GM21381 (cell line): ENCODE measurements around the gene TMCO4.

Source experiments
- ATAC-seq: cut with Tn5 transposase; IDR thresholded peaks from one replicate; pipeline ENCODE4 v1.9.1; 2021; ENCODE audit warnings: mild to moderate bottlenecking, moderate library complexity; ENCODE audit not compliant: unreplicated experiment

Gene TMCO4

GRCh38 chr1:19689085-19689757 is 110.5 kb downstream of the TMCO4 start:
- ATAC-seq, result no peak

- no peak for ATAC-seq
Observed at GRCh38 chr1:19688041-19688842, 111.5 kb downstream of the TMCO4 start.

GRCh38 chr1:19687414-19687813 is 112.3 kb downstream of the TMCO4 start:
- no peak for ATAC-seq

GRCh38 chr1:19685994-19686393 is 113.7 kb downstream of the TMCO4 start:
- ATAC-seq, result no peak

- ATAC-seq, result no peak
Observed at GRCh38 chr1:19684677-19685076, 115.0 kb downstream of the TMCO4 start.

- ATAC-seq, result no peak
Observed at GRCh38 chr1:19683351-19683750, 116.4 kb downstream of the TMCO4 start.

- no peak for ATAC-seq
Observed at GRCh38 chr1:19682901-19683300, 116.8 kb downstream of the TMCO4 start.

- ATAC-seq, result no peak
Observed at GRCh38 chr1:19682257-19682656, 117.5 kb downstream of the TMCO4 start.

- ATAC-seq, result no peak
Observed at GRCh38 chr1:19680644-19681043, 119.1 kb downstream of the TMCO4 start.

- no peak for ATAC-seq
Observed at GRCh38 chr1:19679691-19680090, 120.0 kb downstream of the TMCO4 start.

- no peak for ATAC-seq
Observed at GRCh38 chr1:19678931-19679453, 120.7 kb downstream of the TMCO4 start.

GRCh38 chr1:19678493-19678892 is 121.2 kb downstream of the TMCO4 start:
- no peak for ATAC-seq

- ATAC-seq, result no peak
Observed at GRCh38 chr1:19676438-19676922, 123.2 kb downstream of the TMCO4 start.

- no peak for ATAC-seq
Observed at GRCh38 chr1:19675797-19676196, 123.9 kb downstream of the TMCO4 start.

GRCh38 chr1:19672237-19672636 is 127.5 kb downstream of the TMCO4 start:
- no peak for ATAC-seq

- no peak for ATAC-seq
Observed at GRCh38 chr1:19670787-19671186, 128.9 kb downstream of the TMCO4 start.

GRCh38 chr1:19668888-19669287 is 130.8 kb downstream of the TMCO4 start:
- ATAC-seq, result no peak

GRCh38 chr1:19665496-19666465 is 133.9 kb downstream of the TMCO4 start:
- no peak for ATAC-seq

- no peak for ATAC-seq
Observed at GRCh38 chr1:19665186-19665495, 134.6 kb downstream of the TMCO4 start.

GRCh38 chr1:19664453-19665185 is 135.1 kb downstream of the TMCO4 start, which contains the start of gene HTR6:
TSS of gene HTR6 (plus strand) at chr1:19664875. CDS start at chr1:19665754, 879 bp downstream.
- no peak for ATAC-seq
